GM18519 (cell line): ENCODE measurements around the gene CYP4A11.
"Not testable (repeated sequence)": the region's sequence is repeated elsewhere in the genome, so short reads cannot be mapped to it uniquely, and the experiment has no call there.

ENCODE experiments used
- ATAC-seq: cut with Tn5 transposase; IDR thresholded peaks from one replicate; pipeline ENCODE4 v1.9.1; 2021; ENCODE audit warnings: mild to moderate bottlenecking, moderate library complexity; ENCODE audit not compliant: unreplicated experiment, low FRiP score

CYP4A11 gene

DNA sequence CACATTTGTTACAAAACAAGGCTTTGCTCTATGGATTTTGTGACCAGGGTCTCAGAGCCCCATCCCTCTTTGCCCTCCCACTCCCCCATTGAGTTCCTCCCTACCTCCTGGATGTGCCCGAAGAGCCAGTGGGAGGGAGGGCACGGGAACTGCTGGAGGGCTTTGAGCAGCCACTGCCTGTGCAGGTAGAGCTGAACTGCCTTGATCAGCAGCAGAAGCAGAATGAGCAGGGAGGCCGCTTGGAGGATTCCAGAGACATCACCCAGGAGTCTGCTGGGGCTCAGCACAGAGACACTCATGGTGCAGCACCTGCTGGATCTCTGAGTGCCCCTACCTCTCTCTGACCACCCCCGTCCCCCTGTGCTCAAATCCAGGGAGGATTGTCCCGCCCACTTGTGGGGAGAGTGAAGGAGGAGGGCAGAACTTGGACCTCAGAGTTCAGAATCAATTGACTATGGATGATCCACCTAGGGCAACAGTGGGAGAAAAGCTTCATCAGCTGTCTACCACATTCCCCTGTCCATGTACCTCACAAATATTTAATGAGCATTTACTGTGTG is at the start of gene CYP4A11:
Gene CYP4A11 (minus strand): TSS at position 342 of the 560 bp plus-strand sequence. CDS start 43 bp downstream, at position 299.
- no peak for ATAC-seq

GRCh38 chr1:46990541-46990940 is 49.3 kb upstream of the CYP4A11 start:
- not testable (repeated sequence) for ATAC-seq

DNA sequence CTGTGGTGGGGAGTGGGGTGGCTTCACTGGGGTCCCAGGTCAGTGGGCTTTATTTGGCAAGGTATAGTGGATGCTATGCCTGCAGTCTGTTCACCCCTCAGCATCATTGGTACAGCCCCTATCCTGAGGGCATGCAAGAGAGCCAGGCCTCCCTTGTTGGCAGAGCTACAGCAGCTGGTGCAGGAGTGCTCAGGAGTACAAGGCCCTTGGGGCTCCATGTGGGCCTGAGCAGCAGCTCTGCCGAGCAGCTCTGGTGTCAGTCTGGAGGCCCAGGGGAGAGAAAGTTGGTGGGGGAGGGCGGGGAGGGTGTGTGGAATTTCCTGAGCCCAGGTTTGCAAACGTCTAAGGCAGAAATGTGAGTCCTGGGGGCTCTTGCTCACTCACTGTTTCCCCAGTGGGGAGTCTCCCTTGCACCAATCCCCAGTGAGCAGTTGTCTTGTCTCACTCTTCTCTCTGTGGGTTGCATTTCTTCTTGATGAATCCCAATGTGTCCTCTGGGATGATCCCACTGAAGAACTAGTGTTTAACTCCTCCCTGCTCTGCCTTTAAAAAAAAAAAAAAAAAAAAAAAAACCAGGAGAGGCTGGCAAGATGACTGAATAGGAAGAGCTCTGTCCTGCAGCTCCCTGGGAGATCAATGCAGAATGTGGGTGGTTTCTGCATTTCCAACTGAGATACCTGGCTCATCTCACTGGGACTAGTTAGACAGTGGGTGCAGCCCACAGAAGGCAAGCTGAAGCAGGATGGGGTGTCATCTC is 42.7 kb upstream of the CYP4A11 start:
- ATAC-seq: no peak

- no peak for ATAC-seq
These were observed 42.0 kb upstream of the CYP4A11 start for GRCh38 chr1:46983166-46983829.

DNA sequence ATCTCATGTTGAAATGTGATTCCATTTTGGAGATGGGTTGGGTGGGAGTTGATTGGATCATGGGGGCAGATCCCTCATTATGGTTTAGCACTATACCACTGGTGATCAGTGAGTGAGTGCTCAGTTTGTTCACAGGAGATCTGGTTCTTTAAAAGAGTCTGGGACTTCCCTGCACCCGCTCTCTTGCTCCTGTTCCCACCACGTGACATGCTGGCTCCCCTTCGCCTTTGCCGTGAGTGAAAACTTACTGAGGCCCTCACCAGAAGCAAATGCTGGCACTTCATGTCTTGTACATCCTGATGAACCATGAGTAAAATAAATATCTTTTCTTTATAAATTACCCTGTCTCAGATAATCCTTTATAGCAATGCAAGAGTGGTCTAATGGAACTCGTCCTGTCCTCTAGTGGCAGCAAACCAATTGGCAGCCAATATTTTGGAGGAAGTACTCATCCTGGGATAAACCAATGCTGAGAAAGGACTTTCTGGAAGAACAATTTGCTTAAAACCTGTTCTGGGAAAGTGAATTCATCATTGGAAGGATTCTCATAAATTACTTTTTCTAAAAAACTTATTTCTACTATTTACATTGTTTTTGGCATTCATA is 27.8 kb upstream of the CYP4A11 start:
- ATAC-seq: no peak

GRCh38 chr1:46962272-46962671 is 21.0 kb upstream of the CYP4A11 start:
- ATAC-seq: not testable (repeated sequence)

- no peak for ATAC-seq
These were observed 19.9 kb upstream of the CYP4A11 start for GRCh38 chr1:46961066-46961758.

DNA sequence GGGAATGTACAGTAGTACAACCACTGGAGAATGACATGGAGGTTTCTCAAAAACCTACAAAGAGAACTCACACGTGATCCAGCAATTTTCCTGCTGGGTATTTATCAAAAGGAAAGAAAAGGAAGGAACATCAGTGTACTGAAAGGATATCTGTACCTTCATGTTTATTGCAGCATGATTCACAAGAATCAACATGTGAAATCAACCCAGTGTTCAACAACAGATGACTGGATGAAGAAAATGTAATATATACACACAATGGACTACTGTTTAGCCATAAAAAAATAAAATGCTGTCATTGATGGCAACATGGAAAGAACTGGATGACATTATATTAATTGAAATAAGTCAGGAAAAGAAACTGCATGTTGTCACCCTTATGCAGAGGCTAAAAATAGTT is 19.0 kb upstream of the CYP4A11 start:
- no peak for ATAC-seq

- not testable (repeated sequence) for ATAC-seq
These were observed 13.8 kb upstream of the CYP4A11 start for GRCh38 chr1:46955116-46955515.

DNA sequence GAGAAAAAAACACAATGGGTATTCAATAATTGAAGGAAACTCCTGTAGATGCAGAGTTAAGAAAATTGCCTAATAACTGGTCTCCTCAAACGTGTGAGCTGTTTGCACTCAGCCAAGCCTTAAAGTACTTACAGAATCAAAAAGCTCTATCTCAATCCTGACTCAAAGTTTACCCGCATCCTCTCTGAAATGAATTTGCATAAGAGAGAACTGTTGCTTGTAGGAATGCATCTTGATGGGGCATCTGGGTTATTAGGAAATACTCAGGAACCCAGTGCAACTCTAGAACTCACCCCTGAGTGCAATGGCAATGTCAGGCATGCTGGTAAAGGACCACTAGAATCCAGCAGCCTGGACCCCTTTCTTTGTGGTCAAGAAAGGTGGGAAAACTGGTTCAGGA is 12.6 kb upstream of the CYP4A11 start:
- ATAC-seq: not testable (repeated sequence)

- not testable (repeated sequence) for ATAC-seq
These were observed 8.1 kb upstream of the CYP4A11 start for GRCh38 chr1:46949417-46949666.

- ATAC-seq: no peak
These were observed 7.5 kb upstream of the CYP4A11 start for GRCh38 chr1:46948629-46949416.

DNA sequence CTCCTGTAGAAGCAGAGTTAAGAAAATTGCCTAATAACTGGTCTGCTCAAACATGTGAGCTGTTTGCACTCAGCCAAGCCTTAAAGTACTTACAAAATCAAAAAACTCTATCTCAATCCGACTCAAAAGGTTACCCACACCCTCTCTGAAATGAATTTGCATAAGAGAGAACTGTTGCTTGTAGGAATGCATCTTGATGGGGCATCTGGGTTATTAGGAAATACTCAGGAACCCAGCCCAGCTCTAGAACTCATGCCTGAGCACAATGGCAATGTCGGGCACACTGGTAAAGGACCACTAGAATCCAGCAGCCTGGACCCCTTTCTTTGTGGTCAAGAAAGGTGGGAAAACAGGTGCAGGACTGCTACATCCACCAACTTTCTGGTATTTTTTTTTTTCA is 6.4 kb upstream of the CYP4A11 start:
- ATAC-seq: not testable (repeated sequence)

DNA sequence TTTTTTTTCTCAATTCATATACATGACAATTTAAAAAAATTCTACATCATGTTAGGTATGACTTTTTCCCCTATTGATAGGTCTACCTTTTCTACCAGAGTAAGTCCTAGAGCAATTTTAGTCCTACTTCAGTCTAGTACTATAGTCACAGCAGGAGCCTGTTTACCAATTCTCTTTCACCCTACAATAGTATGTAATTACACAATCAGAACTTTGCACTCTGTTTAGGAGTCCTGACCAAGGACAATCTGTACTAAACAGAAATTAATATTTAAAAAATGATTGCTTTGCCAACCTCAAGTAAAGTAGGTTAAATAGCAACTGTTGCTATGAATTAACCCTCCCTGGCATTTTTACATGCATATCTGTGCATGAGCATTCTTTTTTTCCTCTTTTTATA is 810 bp upstream of the CYP4A11 start:
- no peak for ATAC-seq

GRCh38 chr1:46940307-46940706 is 969 bp downstream of the CYP4A11 start:
- ATAC-seq: no peak

DNA sequence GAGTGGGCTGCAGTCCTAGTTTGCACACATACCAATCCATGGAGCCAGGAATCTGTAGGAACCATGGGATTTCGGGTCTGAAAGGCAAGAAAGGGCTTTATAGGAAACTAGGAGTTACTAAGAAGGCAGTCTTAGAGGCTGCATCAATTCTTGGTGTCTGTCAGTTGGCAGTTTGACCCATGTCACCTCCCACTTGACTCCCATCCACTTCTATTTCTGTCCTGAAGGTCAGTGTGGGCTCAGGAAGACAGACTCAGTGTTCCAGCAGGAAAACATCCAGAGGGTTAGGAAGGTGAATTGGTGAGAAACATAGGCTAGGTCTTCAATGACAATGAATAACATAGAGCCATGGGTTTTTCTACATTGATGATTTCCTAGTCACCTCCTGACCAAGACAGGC is 4.0 kb downstream of the CYP4A11 start:
- no peak for ATAC-seq

GRCh38 chr1:46936788-46937187 is 4.5 kb downstream of the CYP4A11 start:
- no peak for ATAC-seq

DNA sequence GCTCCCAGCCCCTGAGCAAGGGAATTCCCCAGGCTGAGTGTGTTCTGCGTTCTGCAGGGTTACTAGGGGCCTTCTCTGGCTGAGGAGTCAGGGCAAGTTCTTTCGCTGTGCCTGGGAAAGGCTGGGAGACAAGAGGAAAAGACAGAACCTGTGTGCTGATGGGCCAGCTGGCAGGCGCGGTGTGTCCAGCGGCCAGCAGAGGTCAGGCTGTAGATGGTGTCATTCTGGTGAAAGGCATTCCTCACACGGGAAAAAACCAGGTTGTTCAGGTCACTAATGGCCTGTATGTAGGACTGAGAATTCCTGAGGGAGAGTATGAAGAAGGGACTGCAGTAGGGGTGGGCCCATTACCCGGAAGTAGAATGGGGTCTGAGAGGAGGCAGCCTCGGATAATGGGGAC is 6.4 kb downstream of the CYP4A11 start:
- ATAC-seq: not testable (repeated sequence)

DNA sequence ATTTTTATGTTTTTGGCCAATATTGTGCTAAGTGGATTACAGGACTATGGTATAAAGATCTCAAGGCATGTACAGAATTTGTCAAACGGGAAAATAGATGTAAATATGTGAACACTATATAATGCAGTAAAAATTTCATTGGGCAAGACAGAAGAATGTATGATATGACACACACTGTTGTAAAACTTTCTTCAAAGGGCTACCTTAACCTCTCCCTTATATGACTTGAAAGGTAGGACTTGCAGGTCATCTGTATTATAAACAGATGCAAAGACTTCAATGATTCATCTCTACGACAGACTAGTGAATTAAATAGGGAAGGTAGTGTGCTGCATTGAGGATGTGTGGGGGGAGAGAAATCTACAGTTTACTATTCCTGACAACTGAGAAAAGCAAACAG is 9.3 kb downstream of the CYP4A11 start:
- not testable (repeated sequence) for ATAC-seq

DNA sequence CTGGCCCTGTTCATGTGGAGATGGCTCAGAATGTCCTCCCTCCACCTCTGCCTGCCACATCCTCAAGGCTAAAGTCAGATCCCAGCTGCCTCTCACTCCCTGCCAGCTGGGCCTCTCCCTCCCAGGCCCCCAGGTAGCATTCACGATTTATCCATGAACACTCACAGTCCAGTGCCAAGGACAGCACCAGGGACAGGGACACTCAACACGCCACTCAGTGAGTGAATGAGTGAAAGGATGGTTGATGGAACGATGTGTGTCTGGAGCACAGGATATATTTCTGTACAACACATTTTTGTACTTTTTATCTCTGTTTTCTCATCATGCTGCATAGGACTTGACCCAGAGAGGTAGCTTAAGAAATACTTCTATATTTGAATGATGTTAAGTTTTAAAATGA is 10.1 kb downstream of the CYP4A11 start:
- ATAC-seq: no peak
